G401 (cell line): ENCODE results near the gene MPRIP. TPM values are rescaled to one million over a fixed set of nuclear protein-coding genes. Genes with fewer than 3 reads are reported as not detected.

Source experiments
- DNase-seq: peaks from one replicate; pipeline ENCODE4 v3.0.0-alpha.2; 2015; ENCODE audit warnings: low spot score
- in situ Hi-C: cut with HindIII; loops from 2 replicates; pipeline ENCODE4 v1.10.0; 2016; ENCODE audit warnings: low sequenced_read_pairs, mixed read lengths
- total RNA-seq: library from RNA; depleted of rRNA; stranded (reverse); fragments of >200 nt; shearing (Covaris generic); gene quantifications from 2 replicates; pipeline ENCODE4 v1.2.3, GENCODE V29; 2014

MPRIP gene
- total RNA-seq, 1 experiment from 2014 or later = 97.1 TPM

- in situ Hi-C loops = no loop called here
- DNase-seq = peak; percentile 45
Measured at GRCh38 chr17:17043461-17044271, 1.4 kb downstream of the MPRIP start.

- in situ Hi-C loops = no loop called here
Measured at GRCh38 chr17:17044846-17045561, 2.7 kb downstream of the MPRIP start.

DNA sequence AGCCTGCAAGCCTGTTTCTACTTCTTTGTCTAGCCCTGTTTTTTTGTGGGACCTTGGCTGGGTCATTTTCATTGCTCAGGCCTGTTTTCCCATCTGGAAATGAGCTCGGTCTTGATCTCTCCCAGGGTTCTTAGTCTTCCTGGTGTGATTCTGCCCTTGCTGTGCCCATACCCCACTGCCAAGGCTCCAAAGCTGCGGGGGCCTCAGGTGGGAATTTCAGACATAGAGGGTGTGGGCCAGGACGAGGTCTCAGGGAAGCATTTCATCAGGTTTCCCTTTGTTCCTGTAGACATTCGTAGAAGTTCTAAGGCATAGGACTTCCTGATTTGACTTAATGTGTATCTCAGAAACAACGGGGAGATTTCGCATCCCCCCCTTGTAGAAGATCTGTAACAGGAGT, 5.8 kb downstream of the MPRIP start:
- in situ Hi-C loops = no loop called here
- no peak for DNase-seq

More at GRCh38 chr17:17044846-17045561, 2.7 kb downstream of the MPRIP start:
- DNase-seq = peak; percentile 46

DNA sequence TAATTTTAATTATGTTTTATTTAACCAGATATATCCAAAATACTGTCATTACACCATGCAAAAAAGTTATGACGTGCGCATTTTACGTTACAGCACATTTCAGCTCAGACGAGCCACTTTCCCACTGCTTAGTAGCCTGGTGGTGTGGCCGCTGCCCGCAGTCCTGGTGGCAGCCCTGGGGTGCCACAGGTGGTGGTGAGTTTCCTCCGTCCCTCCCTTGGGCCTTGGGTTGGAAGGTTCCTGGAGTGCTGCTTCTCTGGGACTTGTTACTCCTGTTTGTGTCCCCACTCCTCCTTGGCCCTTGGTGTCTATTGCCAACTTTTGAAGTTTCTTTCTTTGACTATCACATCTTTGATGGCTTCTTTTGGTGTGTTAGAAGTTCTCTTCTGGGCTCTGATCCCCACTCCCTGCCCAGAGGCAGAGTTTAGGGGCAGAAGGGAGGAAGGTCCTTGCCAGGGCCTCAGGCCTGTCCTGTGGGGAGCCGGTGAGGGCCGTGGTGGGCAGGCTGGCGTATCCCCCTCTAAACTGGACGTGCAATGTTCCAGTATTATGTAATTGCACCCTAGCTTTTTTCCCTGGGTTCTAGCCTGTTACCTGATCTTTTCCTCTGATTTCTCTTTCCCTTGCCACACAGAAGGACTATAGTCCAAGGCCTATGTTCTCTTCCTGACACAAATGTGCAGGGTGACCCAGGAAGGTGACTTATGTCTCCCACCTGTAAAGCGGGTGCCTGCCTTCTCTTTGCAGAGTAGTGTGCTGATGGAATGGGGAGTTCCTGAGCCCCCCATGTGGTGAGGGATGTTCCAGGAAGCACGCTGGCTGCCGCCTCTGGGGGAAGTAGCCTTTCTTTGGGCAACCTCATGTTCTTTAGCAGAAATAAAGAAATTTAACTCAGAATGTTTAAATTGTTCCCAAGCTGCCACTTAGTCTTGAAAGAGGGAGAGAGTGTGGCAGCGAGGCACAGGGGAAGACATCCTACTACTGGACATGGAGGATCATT, 8.4 kb downstream of the MPRIP start:
- no peak for DNase-seq
- in situ Hi-C loops = no loop called here

DNA sequence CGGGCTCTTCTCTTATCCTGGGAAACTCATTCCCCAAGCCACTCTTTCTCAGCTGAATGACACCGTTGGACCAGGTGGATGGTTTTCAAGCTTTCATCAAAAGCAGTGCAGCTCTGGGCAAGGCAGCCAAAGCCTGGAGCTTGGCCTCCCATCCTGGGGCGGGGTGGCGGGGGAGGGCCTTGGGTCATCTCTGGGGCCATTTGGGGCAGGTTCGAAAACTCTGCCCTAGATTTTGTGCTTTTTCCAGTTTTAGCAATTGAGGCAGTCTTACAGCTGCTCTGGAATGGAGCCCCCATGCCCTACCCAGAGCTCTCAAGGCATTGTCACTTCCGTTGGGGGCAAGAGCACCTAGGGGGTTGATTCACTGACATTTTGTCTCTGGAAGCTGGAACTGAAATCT, 9.1 kb downstream of the MPRIP start:
- in situ Hi-C loops = no loop called here
- no peak for DNase-seq

DNA sequence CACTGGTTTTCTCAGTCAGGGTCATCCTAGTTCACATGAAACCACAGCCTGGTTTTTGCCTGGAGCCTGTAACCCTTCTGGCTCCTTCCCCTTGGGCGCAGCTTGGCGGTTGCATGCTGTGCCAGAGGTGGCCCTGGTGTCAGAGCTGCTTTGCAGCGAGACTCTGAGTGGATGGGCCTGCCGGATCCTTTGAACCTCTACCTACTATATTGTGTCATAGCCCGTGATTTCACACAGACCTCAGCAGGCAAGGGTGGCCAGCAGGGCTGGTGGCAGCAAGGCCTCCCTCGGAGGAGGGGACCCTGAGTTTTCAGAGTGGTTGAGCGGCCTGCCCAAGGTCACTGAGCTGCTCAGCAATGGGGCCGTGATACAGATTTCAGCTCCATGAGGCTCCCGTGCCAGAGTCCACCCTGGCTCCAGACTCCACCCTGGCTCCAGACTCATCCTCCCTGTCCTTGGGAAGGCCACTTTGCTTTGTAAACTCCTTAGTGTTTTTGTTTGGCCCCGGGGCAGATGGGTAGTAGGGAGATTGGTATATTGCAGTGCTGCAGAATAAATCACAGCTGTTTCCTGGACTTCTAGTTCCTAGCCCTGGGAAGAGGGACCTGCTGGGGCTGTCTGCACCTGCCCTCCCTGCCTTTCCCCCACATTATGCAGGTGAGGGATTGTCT, 9.7 kb downstream of the MPRIP start:
- DNase-seq = no peak
- in situ Hi-C loops = no loop called here

GRCh38 chr17:17052462-17053221, 10.4 kb downstream of the MPRIP start:
- in situ Hi-C loops = no loop called here
- DNase-seq = no peak

GRCh38 chr17:17053446-17054379, 11.5 kb downstream of the MPRIP start:
- no peak for DNase-seq
- in situ Hi-C loops = no loop called here

DNA sequence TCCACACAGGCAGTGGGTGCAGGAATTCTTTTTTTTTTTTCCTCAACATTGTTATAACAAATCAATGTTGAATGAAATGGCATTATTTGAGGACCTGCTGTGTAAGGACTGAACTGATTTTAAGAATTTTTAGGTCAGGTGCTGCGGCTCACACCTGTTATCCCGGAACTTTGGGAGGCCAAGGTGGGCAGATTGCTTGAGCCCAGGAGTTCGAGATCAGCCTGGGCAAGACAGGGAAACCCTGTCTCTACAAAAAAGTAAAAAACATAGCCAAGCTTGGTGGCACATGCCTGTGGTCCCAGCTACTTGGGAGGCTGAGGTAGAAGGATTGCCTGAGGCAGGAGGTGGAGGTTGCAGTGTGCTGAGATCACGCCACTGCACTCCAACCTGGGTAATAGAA, 12.4 kb downstream of the MPRIP start:
- DNase-seq = no peak
- in situ Hi-C loops = no loop called here

- DNase-seq = peak; percentile 44
- in situ Hi-C loops = no loop called here
Measured at GRCh38 chr17:17055286-17056155, 13.3 kb downstream of the MPRIP start.

- DNase-seq = no peak
- in situ Hi-C loops = no loop called here
Measured at GRCh38 chr17:17056156-17056539, 13.9 kb downstream of the MPRIP start.

DNA sequence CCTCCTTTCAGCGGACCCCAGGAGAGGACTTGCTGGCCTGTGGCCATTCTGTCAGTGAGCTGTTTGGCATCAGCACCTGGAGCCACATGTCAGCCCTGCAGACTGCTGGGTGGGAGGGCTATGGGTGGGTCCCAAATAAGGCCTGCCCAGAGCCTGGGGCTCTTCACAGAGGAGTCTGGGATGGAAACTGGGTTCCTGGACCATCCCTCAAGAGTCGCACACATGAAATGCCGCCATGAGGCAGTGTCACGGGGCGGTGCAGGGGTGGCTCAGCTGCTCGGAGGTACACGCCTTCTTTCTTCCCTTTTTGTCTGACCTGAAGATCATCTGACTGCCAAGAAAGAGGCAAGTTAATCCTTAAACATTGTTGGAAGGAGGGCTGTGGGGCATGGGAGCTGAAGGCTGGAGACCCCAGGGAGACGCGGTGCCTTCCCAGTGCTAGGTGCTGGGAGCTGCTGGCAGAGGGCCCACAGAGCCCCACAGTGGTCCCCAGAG, 14.8 kb downstream of the MPRIP start:
- no peak for DNase-seq
- in situ Hi-C loops = no loop called here

DNA sequence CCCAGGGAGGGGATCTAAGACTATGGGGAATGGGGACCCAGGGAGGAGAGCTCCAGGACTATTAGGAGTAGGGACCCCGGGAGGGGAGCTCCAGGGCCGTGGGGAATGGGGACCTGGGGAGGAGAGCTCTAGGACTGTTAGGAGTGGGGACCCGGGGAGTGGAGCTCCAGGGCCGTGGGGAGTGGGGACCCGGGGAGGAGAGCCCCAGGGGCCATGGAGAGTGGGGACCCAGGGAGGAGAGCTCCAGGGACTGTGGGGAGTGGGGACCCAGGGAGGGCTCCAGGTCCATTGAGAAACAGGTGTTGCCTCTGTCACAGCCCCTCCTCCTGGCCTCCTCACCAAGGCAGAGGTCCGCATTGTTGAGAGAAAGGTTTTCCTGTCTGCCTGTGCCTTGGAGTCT, 16.0 kb downstream of the MPRIP start:
- in situ Hi-C loops = no loop called here
- no peak for DNase-seq

DNA sequence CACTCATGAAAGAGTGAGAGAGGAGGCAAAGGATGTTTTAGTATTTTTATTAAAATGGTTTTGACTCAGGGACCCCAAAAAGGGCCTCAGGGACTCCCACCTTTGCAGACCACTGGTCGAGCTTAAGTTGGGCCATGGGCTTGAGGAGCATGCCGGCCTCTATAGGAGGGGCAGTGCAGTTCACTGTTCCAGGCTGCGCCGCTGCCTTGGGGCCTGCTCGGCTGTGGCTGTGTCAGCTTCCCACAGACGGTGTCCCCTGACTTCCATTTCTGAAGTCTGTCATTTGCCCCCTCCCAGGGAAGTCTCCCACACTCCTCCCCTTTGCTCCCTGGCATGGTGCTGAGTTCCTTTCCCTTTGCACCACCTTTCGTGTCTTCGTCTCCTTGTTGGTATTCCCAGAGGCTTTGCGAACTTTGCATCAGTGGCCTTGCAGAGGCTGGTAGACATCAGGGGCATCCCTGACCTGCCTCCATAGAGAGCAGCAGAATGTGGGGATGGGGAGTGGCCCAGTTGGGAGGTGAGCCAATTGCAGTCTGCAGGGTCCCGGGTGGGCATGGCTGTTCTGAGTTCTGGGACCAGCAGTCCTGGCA, 17.1 kb downstream of the MPRIP start:
- in situ Hi-C loops = no loop called here
- DNase-seq = no peak

GRCh38 chr17:17060001-17060922, 18.0 kb downstream of the MPRIP start:
- no peak for DNase-seq
- in situ Hi-C loops = no loop called here
